Endothelial cell of umbilical vein (primary cell): ENCODE measurements around the gene MYOM3. TPM values are rescaled to one million over a fixed set of nuclear protein-coding genes. Genes with fewer than 3 reads are reported as not detected.

Experiments
- BruUV-seq: library from RNA; stranded (reverse); fragments of 400-500 nt; replicated peaks from 2 replicates; lab custom pipeline; 2021; lab: Mats Ljungman, UMichigan
- CTCF ChIA-PET: fragments of 300-600, 350-600 bp; sonication (Branson Sonifier 250); formaldehyde crosslinking; loops from one replicate; lab custom pipeline; 2021; ENCODE audit warnings: antibody characterized with exemption, inconsistent platforms; lab: Charles Lee
- POLR2A ChIA-PET: fragments of 300-600, 350-600 bp; sonication (Branson Sonifier 250); formaldehyde crosslinking; loops from one replicate; lab custom pipeline; 2021; ENCODE audit warnings: antibody characterized with exemption, inconsistent platforms; lab: Charles Lee
- DNase-seq: peaks from one replicate; pipeline ENCODE4 v3.0.0-alpha.2; 2011; ENCODE audit warnings: low read depth, low spot score
- FAIRE-seq: peaks from 2 replicates; lab custom pipeline; 2011; peaks lifted over from hg19 to GRCh38; lab: Jason Lieb, UNC
- H2AFZ ChIP-seq: 2 replicates; pipeline ENCODE4 v1.6.0; 2012; ENCODE audit warnings: low read depth, low read length, control low read depth, inconsistent platforms
- H3K27ac ChIP-seq: 2 replicates; pipeline ENCODE4 v1.5.1; 2011; ENCODE audit warnings: low read depth, mild to moderate bottlenecking, control low read depth, low read length, moderate library complexity; ENCODE audit not compliant: insufficient read depth
- H3K27me3 ChIP-seq, 2 experiments: 2 replicates each; pipeline versions ENCODE4 v1.6.0 to v1.6.1; 2011; ENCODE audit warnings: low read length in 2 of 2, mixed read lengths in 1 of 2; ENCODE audit not compliant: control insufficient read depth in 2 of 2, insufficient read depth in 2 of 2
- H3K36me3 ChIP-seq, 2 experiments: 2 replicates in 1 of 2; 3 replicates in 1 of 2; pipeline ENCODE4 v1.5.1; 2011; ENCODE audit warnings: low read length in 2 of 2, mild to moderate bottlenecking in 1 of 2, moderate library complexity in 1 of 2; ENCODE audit not compliant: control insufficient read depth in 2 of 2, insufficient read depth in 2 of 2; ENCODE audit errors: extremely low read depth in 1 of 2
- H3K4me1 ChIP-seq: 3 replicates; pipeline ENCODE4 v1.5.1; 2011; ENCODE audit warnings: mild to moderate bottlenecking, low read length; ENCODE audit not compliant: control insufficient read depth, insufficient read depth; ENCODE audit errors: extremely low read depth
- H3K4me2 ChIP-seq: 2 replicates; pipeline ENCODE4 v1.6.1; 2011; ENCODE audit warnings: low read length, control low read depth, mixed read lengths; ENCODE audit not compliant: insufficient read depth
- H3K4me3 ChIP-seq, 3 experiments: fragments of 200-600 bp in 1 of 3; sonication (generic), shearing (Covaris generic) in 1 of 3; replicated peaks in 1 of 3; 2 replicates each; pipeline ENCODE4 v1.5.1; 2011 to 2016; ENCODE audit warnings: control low read depth in 3 of 3, low read length in 3 of 3, mild to moderate bottlenecking in 2 of 3, inconsistent platforms in 1 of 3, low read depth in 1 of 3, moderate library complexity in 1 of 3; ENCODE audit not compliant: insufficient read depth in 1 of 3
- H3K79me2 ChIP-seq: 2 replicates; pipeline ENCODE4 v1.6.0; 2012; ENCODE audit warnings: low read length, inconsistent platforms; ENCODE audit not compliant: control insufficient read depth, insufficient read depth
- H3K9ac ChIP-seq: replicated peaks from 2 replicates; pipeline ENCODE3; 2011; ENCODE audit warnings: low read length, control low read depth; ENCODE audit not compliant: insufficient read depth; ENCODE audit errors: extremely low read depth
- H3K9me1 ChIP-seq: replicated peaks from 3 replicates; pipeline ENCODE4 v1.6.0; 2011; ENCODE audit warnings: mild to moderate bottlenecking, low read length; ENCODE audit not compliant: control insufficient read depth, insufficient read depth; ENCODE audit errors: extremely low read depth
- H3K9me3 ChIP-seq: replicated peaks from 2 replicates; pipeline ENCODE4 v1.5.1; 2012; ENCODE audit warnings: low read length, inconsistent platforms; ENCODE audit not compliant: control insufficient read depth, insufficient read depth
- H4K20me1 ChIP-seq: replicated peaks from 2 replicates; pipeline ENCODE3; 2011; ENCODE audit warnings: mild to moderate bottlenecking, low read length; ENCODE audit not compliant: control insufficient read depth, insufficient read depth; ENCODE audit errors: extremely low read depth
- CTCF ChIP-seq, 2 donors: IDR thresholded peaks; 1 replicate in 1 of 2; 2 replicates in 1 of 2; pipeline ENCODE4 v1.5.1; 2011; ENCODE audit warnings: low read length in 2 of 2, mild to moderate bottlenecking in 2 of 2, moderate library complexity in 2 of 2, control low read depth in 1 of 2, inconsistent platforms in 1 of 2, low read depth in 1 of 2; ENCODE audit not compliant: insufficient read depth in 1 of 2; ENCODE audit errors: extremely low read depth in 1 of 2
- EZH2 ChIP-seq: IDR thresholded peaks from 2 replicates; pipeline ENCODE4 v1.6.1; 2012; ENCODE audit warnings: borderline replicate concordance, low read depth, mild to moderate bottlenecking, moderate library complexity, low read length, inconsistent platforms; ENCODE audit not compliant: severe bottlenecking
- FOS ChIP-seq: IDR thresholded peaks from 2 replicates; pipeline ENCODE4 v1.6.1; 2011; ENCODE audit warnings: mild to moderate bottlenecking, low read length, moderate library complexity, borderline replicate concordance; ENCODE audit not compliant: insufficient read depth
- GATA2 ChIP-seq: IDR thresholded peaks from 2 replicates; pipeline ENCODE4 v1.7.0; 2011; ENCODE audit warnings: low read depth, mild to moderate bottlenecking, moderate library complexity, mixed read lengths, low read length; ENCODE audit not compliant: insufficient read length, insufficient read depth
- JUN ChIP-seq: IDR thresholded peaks from 2 replicates; pipeline ENCODE4 v1.6.1; 2011; ENCODE audit warnings: borderline replicate concordance, low read depth; ENCODE audit not compliant: insufficient read length, insufficient read depth
- MAX ChIP-seq: IDR thresholded peaks from 2 replicates; pipeline ENCODE4 v1.6.1; 2011; ENCODE audit not compliant: insufficient read depth, insufficient read length
- MYC ChIP-seq: IDR thresholded peaks from one replicate; pipeline ENCODE4 v1.6.1; 2011; ENCODE audit warnings: mild to moderate bottlenecking, low read depth, low read length
- POLR2A ChIP-seq: IDR thresholded peaks from 2 replicates; pipeline ENCODE4 v1.6.1; 2012; ENCODE audit warnings: low read depth, mild to moderate bottlenecking, control low read depth, low read length
- POLR2AphosphoS5 ChIP-seq: IDR thresholded peaks from 2 replicates; pipeline ENCODE4 v1.6.1; 2012; ENCODE audit warnings: low read depth, mild to moderate bottlenecking, control low read depth, low read length, moderate library complexity; ENCODE audit not compliant: insufficient read depth
- dilution Hi-C: fragments of 300-500 bp; cut with MboI; formaldehyde crosslinking; loops from one replicate; pipeline ENCODE4 v1.15.0; 2019; ENCODE audit warnings: low sequenced_read_pairs; ENCODE audit not compliant: extremely low pct_ligation_motif_present
- intact Hi-C: fragments of 100-400 bp; cut with micrococcal nuclease; formaldehyde crosslinking; loops from one replicate; pipeline ENCODE4 v1.10.0; 2022
- polyA plus RNA-seq, 4 experiments: library from polyadenylated mRNA; depleted of rRNA in 3 of 4; stranded (reverse) in 3 of 4; unstranded in 1 of 4; fragments of >200 nt; gene quantifications; 2 replicates each; pipeline versions ENCODE4 v1.2.1 to v1.2.3, GENCODE V29; 2011 to 2012; ENCODE audit warnings: missing spikeins in 1 of 4
- total RNA-seq: library from RNA; stranded (reverse); gene quantifications from 2 replicates; pipeline ENCODE4 v1.2.3, GENCODE V29; 2021

MYOM3 gene
- total and polyA plus RNA-seq, 2 donors (not counting 3 experiments of a cell fraction or from before 2014, with no cell fraction given), result 0.11 to 0.40 TPM

- H3K9me1 ChIP-seq, result no peaks in the 10 kb centered on the region
- FAIRE-seq, result no peak
- no peaks in the 10 kb centered on the region for H3K4me1 ChIP-seq
- POLR2A ChIA-PET, result no interaction called here
- no TSS peak for BruUV-seq
- H3K9me3 ChIP-seq, result no peaks in the 10 kb centered on the region
- CTCF ChIA-PET, result interaction anchor here (1.2 kb wide), 1 partner anchor 8 kb away, joined by 5 read pairs; no protein-coding TSS in a partner anchor
- dilution Hi-C loops (no loop called here), intact Hi-C loops (no loop called here)
- H3K4me3 ChIP-seq, result no peak overlapping the region
- H3K27me3 ChIP-seq, result no peaks in the 10 kb centered on the region
- no peaks in the 10 kb centered on the region for H4K20me1 ChIP-seq
- TF ChIP-seq EZH2 (no peak), POLR2AphosphoS5 (no peak), POLR2A (no peak), MAX (no peak), FOS (no peak), GATA2 (no peak)
- no peak overlapping the region for H3K4me2 ChIP-seq
- no peaks in the 10 kb centered on the region for H3K36me3 ChIP-seq
- H3K79me2 ChIP-seq, result no peaks in the 10 kb centered on the region
- no peak overlapping the region for H3K27ac ChIP-seq
- no peak for DNase-seq
- no peak overlapping the region for H2AFZ ChIP-seq
- no peak overlapping the region for H3K9ac ChIP-seq
These were observed 75.8 kb downstream of the MYOM3 start for GRCh38 chr1:24036088-24036487.

GRCh38 chr1:24032981-24033380 is 79.0 kb downstream of the MYOM3 start:
- ChIA-PET CTCF (no interaction called here), POLR2A (no interaction called here)
- intact Hi-C loops, result no loop called here
- Histone ChIP-seq H3K4me1 (no peaks in the 10 kb centered on the region), H3K79me2 (no peaks in the 10 kb centered on the region), H3K27me3 (no peaks in the 10 kb centered on the region), H3K9me1 (no peaks in the 10 kb centered on the region), H2AFZ (no peak overlapping the region), H3K4me2 (no peak overlapping the region), H3K9me3 (no peaks in the 10 kb centered on the region), H3K36me3 (no peaks in the 10 kb centered on the region), H3K4me3 (no peak overlapping the region), H4K20me1 (no peaks in the 10 kb centered on the region), H3K27ac (no peak overlapping the region), H3K9ac (no peak overlapping the region)
- DNase-seq (no peak), FAIRE-seq (no peak)
- TF ChIP-seq GATA2, result no peak
- no peak for TF ChIP-seq MYC
- no peak for TF ChIP-seq CTCF (IDR thresholded peaks at IDR 0.05; ENCODE audit: extremely low read depth in 1 of 2, insufficient read depth in 1 of 2, low read depth in 1 of 2, low read length in 2 of 2)
- no peak for TF ChIP-seq FOS
- no peak for TF ChIP-seq EZH2
- TF ChIP-seq POLR2AphosphoS5, result no peak
- no peak for TF ChIP-seq POLR2A
- no peak for TF ChIP-seq MAX
- TF ChIP-seq JUN, result no peak
- no TSS peak for BruUV-seq
- dilution Hi-C loops, result no loop called here
